Right lobe of liver (tissue), 4 donors: ENCODE measurements around the gene CPNE1.

ENCODE experiments used
- POLR2A ChIP-seq: fragments of 450-650 bp; IDR thresholded peaks from one replicate; pipeline ENCODE4 v1.6.1; 2017; ENCODE audit warnings: antibody characterized with exemption, mild to moderate bottlenecking
- TF ChIP-seq, protein P1 (sequence below), 4 donors: fragments of 200-600 bp in 3 of 4; fragments of 450-650 bp in 1 of 4; IDR thresholded peaks; one replicate each; pipeline versions ENCODE4 v1.5.1 to v1.8.0; 2016 to 2022; ENCODE audit warnings: antibody characterized with exemption in 4 of 4, mild to moderate bottlenecking in 2 of 4
- donor health status: DM: no; HTN: no; CAD: no.
- donor health status: DM: no; HTN: no; CAD: no.
- donor health status: DM: no; HTN: yes; CAD: no.

DNA sequence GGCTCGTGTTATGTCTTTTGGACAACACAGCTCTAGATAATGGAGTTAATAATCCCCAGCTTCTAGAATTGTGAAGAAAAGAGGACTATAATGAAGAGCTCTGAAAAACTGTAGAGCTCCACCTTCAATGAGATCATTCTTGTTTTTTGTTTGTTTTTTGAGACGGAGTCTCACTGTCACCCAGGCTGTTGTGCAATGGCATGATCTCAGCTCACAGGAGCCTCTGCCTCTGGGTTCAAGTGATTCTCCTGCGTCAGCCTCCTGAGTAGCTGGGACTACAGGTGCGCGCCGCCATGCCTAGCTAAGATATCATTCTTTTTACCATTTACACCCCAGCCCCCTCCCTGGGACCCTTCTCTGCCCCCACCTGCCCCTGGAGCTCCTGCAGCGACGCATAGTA, 86.2 kb downstream of the CPNE1 start:
- TF ChIP-seq, protein P1, sequence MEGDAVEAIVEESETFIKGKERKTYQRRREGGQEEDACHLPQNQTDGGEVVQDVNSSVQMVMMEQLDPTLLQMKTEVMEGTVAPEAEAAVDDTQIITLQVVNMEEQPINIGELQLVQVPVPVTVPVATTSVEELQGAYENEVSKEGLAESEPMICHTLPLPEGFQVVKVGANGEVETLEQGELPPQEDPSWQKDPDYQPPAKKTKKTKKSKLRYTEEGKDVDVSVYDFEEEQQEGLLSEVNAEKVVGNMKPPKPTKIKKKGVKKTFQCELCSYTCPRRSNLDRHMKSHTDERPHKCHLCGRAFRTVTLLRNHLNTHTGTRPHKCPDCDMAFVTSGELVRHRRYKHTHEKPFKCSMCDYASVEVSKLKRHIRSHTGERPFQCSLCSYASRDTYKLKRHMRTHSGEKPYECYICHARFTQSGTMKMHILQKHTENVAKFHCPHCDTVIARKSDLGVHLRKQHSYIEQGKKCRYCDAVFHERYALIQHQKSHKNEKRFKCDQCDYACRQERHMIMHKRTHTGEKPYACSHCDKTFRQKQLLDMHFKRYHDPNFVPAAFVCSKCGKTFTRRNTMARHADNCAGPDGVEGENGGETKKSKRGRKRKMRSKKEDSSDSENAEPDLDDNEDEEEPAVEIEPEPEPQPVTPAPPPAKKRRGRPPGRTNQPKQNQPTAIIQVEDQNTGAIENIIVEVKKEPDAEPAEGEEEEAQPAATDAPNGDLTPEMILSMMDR (IDR thresholded peaks at IDR 0.05) = no peak
- no peak for TF ChIP-seq POLR2A
